Lung (tissue), 12 donors: ENCODE results near the gene AGL. TPM values are rescaled to one million over a fixed set of nuclear protein-coding genes. Genes with fewer than 3 reads are reported as not detected.

Source experiments
- ATAC-seq: fragments of 200-7000 bp; cut with Tn5 transposase; one replicate; pipeline ENCODE4 v1.9.1; 2020; ENCODE audit warnings: moderate number of reproducible peaks; ENCODE audit not compliant: insufficient read depth, low FRiP score
- DNase-seq, 3 donors: peaks; one replicate each; pipeline ENCODE4 v3.0.0-alpha.2; 2013 to 2017
- H3K27ac ChIP-seq, 2 donors: one replicate each; pipeline ENCODE4 v1.5.1; 2013; ENCODE audit warnings: mild to moderate bottlenecking in 2 of 2, moderate library complexity in 2 of 2, control low read depth in 1 of 2, inconsistent platforms in 1 of 2, low read depth in 1 of 2, low read length in 1 of 2
- H3K27me3 ChIP-seq, 3 donors: one replicate each; pipeline ENCODE4 v1.5.1; 2013; ENCODE audit warnings: low read length in 2 of 3; ENCODE audit not compliant: control insufficient read depth in 3 of 3, insufficient read depth in 3 of 3
- H3K36me3 ChIP-seq, 4 donors: one replicate each; pipeline ENCODE4 v1.5.1; 2013; ENCODE audit warnings: low read length in 4 of 4, mild to moderate bottlenecking in 1 of 4, moderate library complexity in 1 of 4; ENCODE audit not compliant: control insufficient read depth in 4 of 4, insufficient read depth in 4 of 4
- H3K4me1 ChIP-seq, 5 donors: one replicate each; pipeline ENCODE4 v1.5.1; 2013; ENCODE audit warnings: low read length in 5 of 5, mild to moderate bottlenecking in 2 of 5, moderate library complexity in 1 of 5; ENCODE audit not compliant: control insufficient read depth in 5 of 5, insufficient read depth in 5 of 5
- H3K4me3 ChIP-seq: one replicate; pipeline ENCODE4 v1.5.1; 2013; ENCODE audit warnings: mild to moderate bottlenecking, control low read depth, moderate library complexity
- H3K9ac ChIP-seq, 2 donors: one replicate each; pipeline ENCODE4 v1.5.1; 2013; ENCODE audit warnings: low read length in 2 of 2, control low read depth in 1 of 2; ENCODE audit not compliant: insufficient read depth in 1 of 2
- H3K9me3 ChIP-seq, 4 donors: one replicate each; pipeline ENCODE4 v1.5.1; 2013; ENCODE audit warnings: low read length in 3 of 4, mild to moderate bottlenecking in 1 of 4, moderate library complexity in 1 of 4; ENCODE audit not compliant: control insufficient read depth in 4 of 4, insufficient read depth in 3 of 4
- CTCF ChIP-seq: IDR thresholded peaks from 2 replicates; pipeline ENCODE4 v1.5.1; 2012; ENCODE audit warnings: mild to moderate bottlenecking; ENCODE audit errors: control extremely low read depth, extremely low read depth
- WGBS, 2 donors: extraction: QIAGEN DNeasy Blood & Tissue Kit; methylation state at CpG; one replicate each; pipeline ENCODE4 v1.1.7; 2013; 5-methylcytosine and 5-hydroxymethylcytosine counted together
- polyA plus RNA-seq, 2 donors: library from polyadenylated mRNA; stranded (reverse); fragments of 200-250 nt; gene quantifications; one replicate each; pipeline ENCODE4 v1.2.1, GENCODE V29; 2013
- total RNA-seq, 2 donors: library from RNA; depleted of rRNA in 1 of 2; stranded (reverse); fragments of >200 nt in 1 of 2; gene quantifications; one replicate each; pipeline ENCODE4 v1.2.1, GENCODE V29; 2014 to 2021
- donor health status: control.
- donor health status: control.
- donor health status: Bipolar disorder and iron deficiency.
- donor health status: healthy.
- donor health status: DM: yes; HTN: yes; CAD: no.

Gene AGL
- total and polyA plus RNA-seq, 4 donors, result 4.3 to 24.0 (median 11.1) TPM

GRCh38 chr1:99858881-99859280, 8.7 kb downstream of the AGL start:
- Histone ChIP-seq H3K27ac (no peak overlapping the region), H3K4me3 (no peak overlapping the region), H3K9ac (no peak overlapping the region), H3K4me1 (peaks cover 0 to 2% (median 0%) of the 10 kb centered on the region in 5 donors), H3K9me3 (no peaks in the 10 kb centered on the region), H3K27me3 (no peaks in the 10 kb centered on the region), H3K36me3 (peaks cover 0 to 6% (median 2%) of the 10 kb centered on the region in 4 donors)
- no peak for TF ChIP-seq CTCF
- no peak for DNase-seq
- ATAC-seq, result no peak

GRCh38 chr1:99860703-99861102, 10.5 kb downstream of the AGL start:
- Histone ChIP-seq H3K4me3 (no peak overlapping the region), H3K27me3 (no peaks in the 10 kb centered on the region), H3K4me1 (peaks cover 0 to 2% (median 0%) of the 10 kb centered on the region in 5 donors), H3K27ac (no peak overlapping the region), H3K9ac (no peak overlapping the region), H3K36me3 (peaks cover 0 to 5% (median 3%) of the 10 kb centered on the region in 4 donors), H3K9me3 (no peaks in the 10 kb centered on the region)
- ATAC-seq (no peak), DNase-seq (no peak)
- 88 to 91% methylated on average over 4 of the region's 4 CpGs for WGBS, 2 donors
- TF ChIP-seq CTCF, result no peak

GRCh38 chr1:99867682-99868081, 17.5 kb downstream of the AGL start:
- H3K27ac ChIP-seq, result no peak overlapping the region
- H3K36me3 ChIP-seq, result peaks cover 0 to 4% (median 3%) of the 10 kb centered on the region in 4 donors
- 95 to 98% methylated on average over 6 of the region's 6 CpGs for WGBS, 2 donors
- no peaks in the 10 kb centered on the region for H3K27me3 ChIP-seq
- no peak for TF ChIP-seq CTCF
- ATAC-seq (no peak), DNase-seq (no peak)
- H3K4me1 ChIP-seq, result no peaks in the 10 kb centered on the region
- H3K9ac ChIP-seq, result no peak overlapping the region
- no peak overlapping the region for H3K4me3 ChIP-seq
- no peaks in the 10 kb centered on the region for H3K9me3 ChIP-seq

- Histone ChIP-seq H3K36me3 (peaks cover 0 to 2% (median 2%) of the 10 kb centered on the region in 4 donors), H3K4me3 (no peak overlapping the region), H3K4me1 (no peaks in the 10 kb centered on the region), H3K9ac (no peak overlapping the region), H3K27ac (no peak overlapping the region), H3K9me3 (no peaks in the 10 kb centered on the region), H3K27me3 (no peaks in the 10 kb centered on the region)
- peak in 1 of 3 donors; percentile 3 for DNase-seq
- no peak for ATAC-seq
- TF ChIP-seq CTCF, result no peak
Measured at GRCh38 chr1:99869304-99869703, 19.1 kb downstream of the AGL start.
